GM12878 (cell line): ENCODE data around the gene AP3D1. TPM values are rescaled to one million over a fixed set of nuclear protein-coding genes. Genes with fewer than 3 reads are reported as not detected.

Source experiments
- BHLHE40 ChIP-seq, 2 experiments: fragments of 450-650 bp in 1 of 2; IDR thresholded peaks; 2 replicates each; pipeline ENCODE4 v1.6.1; 2011 to 2017; ENCODE audit warnings: low read depth in 2 of 2, borderline replicate concordance in 1 of 2, improper control_type of control experiment in 1 of 2, low read length in 1 of 2, mild to moderate bottlenecking in 1 of 2
- CEBPB ChIP-seq, 2 experiments: fragments of 150-350 bp in 1 of 2; IDR thresholded peaks; 2 replicates each; pipeline ENCODE4 v1.6.1; 2012 to 2014; ENCODE audit warnings: low read depth in 2 of 2, low read length in 2 of 2, borderline replicate concordance in 1 of 2, inconsistent platforms in 1 of 2
- CREB1 ChIP-seq: IDR thresholded peaks from 2 replicates; pipeline ENCODE4 v1.6.1; 2012; ENCODE audit warnings: low read depth, mild to moderate bottlenecking, inconsistent platforms
- CREM ChIP-seq: IDR thresholded peaks from 2 replicates; pipeline ENCODE4 v1.6.1; 2014; ENCODE audit warnings: antibody characterized with exemption, low read depth
- EED ChIP-seq: sonication (generic); IDR thresholded peaks from 2 replicates; pipeline ENCODE4 v1.6.1; 2016; ENCODE audit warnings: antibody characterized with exemption, low read depth
- EP300 ChIP-seq, 2 experiments: fragments of 150-350 bp in 1 of 2; IDR thresholded peaks; 2 replicates each; pipeline ENCODE4 v1.6.1; 2011 to 2012; ENCODE audit warnings: low read depth in 2 of 2, low read length in 2 of 2, borderline replicate concordance in 1 of 2, improper control_type of control experiment in 1 of 2, inconsistent platforms in 1 of 2; ENCODE audit not compliant: control insufficient read depth in 1 of 2
- ETV6 ChIP-seq, 2 experiments: fragments of 450-650 bp in 1 of 2; IDR thresholded peaks in 1 of 2; conservative IDR thresholded peaks in 1 of 2; 2 replicates each; pipeline ENCODE4 v1.6.1; 2014; ENCODE audit warnings: antibody characterized with exemption in 1 of 2, borderline replicate concordance in 1 of 2, low read depth in 1 of 2, mild to moderate bottlenecking in 1 of 2, moderate library complexity in 1 of 2
- HDAC2 ChIP-seq: fragments of 200-600 bp; sonication (generic); IDR thresholded peaks from 2 replicates; pipeline ENCODE4 v1.6.1; 2017
- IKZF2 ChIP-seq, 2 experiments: fragments of 450-650 bp; IDR thresholded peaks; 2 replicates each; pipeline ENCODE4 v1.6.1; 2017; ENCODE audit warnings: mild to moderate bottlenecking in 2 of 2, moderate library complexity in 2 of 2
- JUNB ChIP-seq: IDR thresholded peaks from 2 replicates; pipeline ENCODE4 v1.6.1; 2016; ENCODE audit warnings: antibody characterized with exemption, mild to moderate bottlenecking
- MXI1 ChIP-seq: fragments of 150-350 bp; IDR thresholded peaks from 2 replicates; pipeline ENCODE4 v1.6.1; 2011; ENCODE audit warnings: low read depth, mild to moderate bottlenecking, inconsistent platforms, low read length, improper control_type of control experiment
- NBN ChIP-seq: fragments of 450-650 bp; IDR thresholded peaks from 2 replicates; pipeline ENCODE4 v1.6.1; 2016
- NFIC ChIP-seq: IDR thresholded peaks from 2 replicates; pipeline ENCODE4 v1.6.1; 2012; ENCODE audit warnings: low read depth, mild to moderate bottlenecking, inconsistent platforms, low read length, moderate library complexity
- POLR2A ChIP-seq: IDR thresholded peaks from 2 replicates; pipeline ENCODE4 v1.6.1; 2011; ENCODE audit warnings: low read depth, mild to moderate bottlenecking, low read length
- POLR2AphosphoS5 ChIP-seq: IDR thresholded peaks from 2 replicates; pipeline ENCODE4 v1.6.1; 2011; ENCODE audit warnings: mild to moderate bottlenecking, low read length, inconsistent platforms
- SMAD1 ChIP-seq: fragments of 450-650 bp; IDR thresholded peaks from 2 replicates; pipeline ENCODE4 v1.6.1; 2018; ENCODE audit warnings: mild to moderate bottlenecking, low read depth; ENCODE audit not compliant: partially characterized antibody
- TCF12 ChIP-seq: IDR thresholded peaks from 2 replicates; pipeline ENCODE4 v1.6.1; 2011; ENCODE audit warnings: low read depth, mild to moderate bottlenecking, low read length
- YY1 ChIP-seq: IDR thresholded peaks from 2 replicates; pipeline ENCODE4 v1.6.1; 2011; ENCODE audit warnings: low read depth, mild to moderate bottlenecking, low read length
- ZNF384 ChIP-seq: IDR thresholded peaks from 2 replicates; pipeline ENCODE4 v1.6.1; 2012; ENCODE audit warnings: low read depth, mild to moderate bottlenecking, low read length, improper control_type of control experiment, borderline replicate concordance
- polyA plus RNA-seq, 11 experiments: library from polyadenylated mRNA; depleted of rRNA in 4 of 11; unstranded in 6 of 11; stranded (reverse) in 5 of 11; fragments of >200 nt; fragmentation: Nextera tagmentation in 4 of 11; fragmentation: Illumina TruSeq in 1 of 11; extraction: Ambion mirVana in 4 of 11; extraction: Trizol in 1 of 11; gene quantifications; 1 replicate in 1 of 11; 2 replicates in 10 of 11; pipeline versions ENCODE4 v1.2.1 to v1.2.3, GENCODE V29; 2011 to 2016; ENCODE audit warnings: inconsistent platforms in 2 of 11, missing spikeins in 2 of 11, low read depth in 1 of 11
- total RNA-seq, 4 experiments: library from RNA; depleted of rRNA in 3 of 4; stranded (reverse); fragments of >200 nt in 3 of 4; fragmentation: Illumina TruSeq in 1 of 4; extraction: Trizol in 1 of 4; gene quantifications; 2 replicates each; pipeline versions ENCODE4 v1.2.1 to v1.2.3, GENCODE V29; 2013 to 2021
- TF ChIP-seq, protein P1 (sequence below): fragments of 450-650 bp; IDR thresholded peaks from 2 replicates; pipeline ENCODE4 v1.6.1; 2016; ENCODE audit warnings: mild to moderate bottlenecking
- TF ChIP-seq, protein P2 (sequence below): fragments of 450-650 bp; IDR thresholded peaks from 2 replicates; pipeline ENCODE4 v1.6.1; 2017; ENCODE audit warnings: mild to moderate bottlenecking, moderate library complexity
- TF ChIP-seq, protein P3 (sequence below): fragments of 450-650 bp; IDR thresholded peaks from 2 replicates; pipeline ENCODE4 v1.6.1; 2017; ENCODE audit warnings: low read depth, mild to moderate bottlenecking, moderate library complexity

The AP3D1 gene
- total and polyA plus RNA-seq, 10 of the 15 experiments (the other 5 are each of a cell fraction or from before 2014, with no cell fraction given): 1.5 to 108 (median 59.1) TPM

DNA sequence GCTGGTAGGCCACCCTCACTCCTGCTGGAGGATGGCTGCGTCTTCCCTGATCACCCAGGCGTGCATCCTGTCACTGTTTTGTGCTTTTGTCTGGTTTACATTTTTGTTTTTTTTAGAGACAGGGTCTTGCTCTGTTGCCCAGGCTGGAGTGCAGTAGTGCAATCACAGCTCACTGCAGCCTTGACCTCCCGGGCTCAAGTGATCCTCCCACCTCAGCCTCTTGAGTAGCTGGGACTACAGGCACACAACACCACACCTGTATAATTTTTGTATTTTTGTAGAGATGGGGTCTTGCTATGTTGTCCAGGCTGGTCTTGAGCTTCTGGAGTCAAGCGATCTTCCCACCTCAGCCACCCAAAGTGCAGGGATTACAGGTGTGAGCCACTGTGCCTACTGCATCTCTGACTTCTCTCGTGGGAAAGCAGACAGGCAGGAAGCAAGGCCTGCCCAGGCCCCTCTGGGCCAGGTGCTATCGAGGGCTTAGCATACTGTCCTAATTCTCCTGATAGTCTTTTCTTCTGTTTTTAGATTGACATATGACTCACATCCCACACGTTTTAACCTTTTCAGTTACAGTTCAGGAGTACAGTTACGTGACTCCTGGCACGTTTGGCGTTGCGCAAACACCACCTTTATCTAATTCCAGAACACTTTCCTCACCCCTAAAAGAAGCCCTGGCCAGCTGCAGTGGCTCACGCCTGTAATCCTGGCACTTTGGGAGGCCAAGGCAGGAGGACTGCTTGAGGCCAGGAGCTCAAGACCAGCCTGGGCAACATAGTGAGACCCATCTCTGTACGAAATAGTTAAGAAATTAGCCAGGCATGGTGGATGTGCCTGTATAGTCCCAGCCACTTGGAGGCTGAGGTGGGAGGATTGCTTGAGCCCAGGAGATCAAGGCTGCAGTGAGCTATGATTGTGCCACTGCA is 64.4 kb downstream of the AP3D1 start (continued):
- TF ChIP-seq CEBPB (IDR thresholded peaks at IDR 0.05; ENCODE audit: borderline replicate concordance in 1 of 2, low read depth in 2 of 2, low read length in 2 of 2) (peak; percentile 37 to 87; a peak in 3 of 4 replicates), TCF12 (peak; percentile 62; the same call in 1 of the 2 replicates), BHLHE40 (IDR thresholded peaks at IDR 0.05; ENCODE audit: borderline replicate concordance in 1 of 2, low read depth in 2 of 2, low read length in 1 of 2) (peak; percentile 97), CREM (peak; percentile 41; the same call in 1 of the 2 replicates), CREB1 (peak; percentile 50; the same call in 1 of the 2 replicates), ETV6 (conservative IDR thresholded peaks at IDR 0.05 in 1 of 2, IDR thresholded peaks at IDR 0.05 in 1 of 2; ENCODE audit: borderline replicate concordance in 1 of 2, low read depth in 1 of 2) (peak in 1 of 2 experiments; percentile 27; a peak in 2 of 4 replicates), MXI1 (0 out of 2 replicates have a peak, but pooled peaks have one; percentile 39), POLR2A (peak; percentile 62), HDAC2 (peak; percentile 37; the same call in 1 of the 2 replicates), IKZF2 (IDR thresholded peaks at IDR 0.05) (peak; percentile 53 to 55), ZNF384 (peak; percentile 6; the same call in 1 of the 2 replicates), EED (peak; percentile 41), YY1 (0 out of 2 replicates have a peak, but pooled peaks have one; percentile 19), JUNB (peak; percentile 45; the same call in 1 of the 2 replicates), EP300 (IDR thresholded peaks at IDR 0.05; ENCODE audit: borderline replicate concordance in 1 of 2, control insufficient read depth in 1 of 2, low read depth in 2 of 2, low read length in 2 of 2) (peak in 1 of 2 experiments; percentile 65; a peak in 1 of 4 replicates), POLR2AphosphoS5 (0 out of 2 replicates have a peak, but pooled peaks have one; percentile 70), NBN (peak; percentile 69), NFIC (peak; percentile 57; the same call in 1 of the 2 replicates), SMAD1 (peak; percentile 10)
- TF ChIP-seq, protein P1, sequence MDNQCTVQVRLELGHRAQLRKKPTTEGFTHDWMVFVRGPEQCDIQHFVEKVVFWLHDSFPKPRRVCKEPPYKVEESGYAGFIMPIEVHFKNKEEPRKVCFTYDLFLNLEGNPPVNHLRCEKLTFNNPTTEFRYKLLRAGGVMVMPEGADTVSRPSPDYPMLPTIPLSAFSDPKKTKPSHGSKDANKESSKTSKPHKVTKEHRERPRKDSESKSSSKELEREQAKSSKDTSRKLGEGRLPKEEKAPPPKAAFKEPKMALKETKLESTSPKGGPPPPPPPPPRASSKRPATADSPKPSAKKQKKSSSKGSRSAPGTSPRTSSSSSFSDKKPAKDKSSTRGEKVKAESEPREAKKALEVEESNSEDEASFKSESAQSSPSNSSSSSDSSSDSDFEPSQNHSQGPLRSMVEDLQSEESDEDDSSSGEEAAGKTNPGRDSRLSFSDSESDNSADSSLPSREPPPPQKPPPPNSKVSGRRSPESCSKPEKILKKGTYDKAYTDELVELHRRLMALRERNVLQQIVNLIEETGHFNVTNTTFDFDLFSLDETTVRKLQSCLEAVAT: peak; percentile 62
- TF ChIP-seq, protein P2, sequence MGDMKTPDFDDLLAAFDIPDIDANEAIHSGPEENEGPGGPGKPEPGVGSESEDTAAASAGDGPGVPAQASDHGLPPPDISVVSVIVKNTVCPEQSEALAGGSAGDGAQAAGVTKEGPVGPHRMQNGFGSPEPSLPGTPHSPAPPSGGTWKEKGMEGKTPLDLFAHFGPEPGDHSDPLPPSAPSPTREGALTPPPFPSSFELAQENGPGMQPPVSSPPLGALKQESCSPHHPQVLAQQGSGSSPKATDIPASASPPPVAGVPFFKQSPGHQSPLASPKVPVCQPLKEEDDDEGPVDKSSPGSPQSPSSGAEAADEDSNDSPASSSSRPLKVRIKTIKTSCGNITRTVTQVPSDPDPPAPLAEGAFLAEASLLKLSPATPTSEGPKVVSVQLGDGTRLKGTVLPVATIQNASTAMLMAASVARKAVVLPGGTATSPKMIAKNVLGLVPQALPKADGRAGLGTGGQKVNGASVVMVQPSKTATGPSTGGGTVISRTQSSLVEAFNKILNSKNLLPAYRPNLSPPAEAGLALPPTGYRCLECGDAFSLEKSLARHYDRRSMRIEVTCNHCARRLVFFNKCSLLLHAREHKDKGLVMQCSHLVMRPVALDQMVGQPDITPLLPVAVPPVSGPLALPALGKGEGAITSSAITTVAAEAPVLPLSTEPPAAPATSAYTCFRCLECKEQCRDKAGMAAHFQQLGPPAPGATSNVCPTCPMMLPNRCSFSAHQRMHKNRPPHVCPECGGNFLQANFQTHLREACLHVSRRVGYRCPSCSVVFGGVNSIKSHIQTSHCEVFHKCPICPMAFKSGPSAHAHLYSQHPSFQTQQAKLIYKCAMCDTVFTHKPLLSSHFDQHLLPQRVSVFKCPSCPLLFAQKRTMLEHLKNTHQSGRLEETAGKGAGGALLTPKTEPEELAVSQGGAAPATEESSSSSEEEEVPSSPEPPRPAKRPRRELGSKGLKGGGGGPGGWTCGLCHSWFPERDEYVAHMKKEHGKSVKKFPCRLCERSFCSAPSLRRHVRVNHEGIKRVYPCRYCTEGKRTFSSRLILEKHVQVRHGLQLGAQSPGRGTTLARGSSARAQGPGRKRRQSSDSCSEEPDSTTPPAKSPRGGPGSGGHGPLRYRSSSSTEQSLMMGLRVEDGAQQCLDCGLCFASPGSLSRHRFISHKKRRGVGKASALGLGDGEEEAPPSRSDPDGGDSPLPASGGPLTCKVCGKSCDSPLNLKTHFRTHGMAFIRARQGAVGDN: peak; percentile 95
- TF ChIP-seq, protein P3, sequence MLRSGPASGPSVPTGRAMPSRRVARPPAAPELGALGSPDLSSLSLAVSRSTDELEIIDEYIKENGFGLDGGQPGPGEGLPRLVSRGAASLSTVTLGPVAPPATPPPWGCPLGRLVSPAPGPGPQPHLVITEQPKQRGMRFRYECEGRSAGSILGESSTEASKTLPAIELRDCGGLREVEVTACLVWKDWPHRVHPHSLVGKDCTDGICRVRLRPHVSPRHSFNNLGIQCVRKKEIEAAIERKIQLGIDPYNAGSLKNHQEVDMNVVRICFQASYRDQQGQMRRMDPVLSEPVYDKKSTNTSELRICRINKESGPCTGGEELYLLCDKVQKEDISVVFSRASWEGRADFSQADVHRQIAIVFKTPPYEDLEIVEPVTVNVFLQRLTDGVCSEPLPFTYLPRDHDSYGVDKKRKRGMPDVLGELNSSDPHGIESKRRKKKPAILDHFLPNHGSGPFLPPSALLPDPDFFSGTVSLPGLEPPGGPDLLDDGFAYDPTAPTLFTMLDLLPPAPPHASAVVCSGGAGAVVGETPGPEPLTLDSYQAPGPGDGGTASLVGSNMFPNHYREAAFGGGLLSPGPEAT: 0 out of 2 replicates have a peak, but pooled peaks have one; percentile 55
